ENCODE results near the gene HIBADH.

HIBADH gene

DNA sequence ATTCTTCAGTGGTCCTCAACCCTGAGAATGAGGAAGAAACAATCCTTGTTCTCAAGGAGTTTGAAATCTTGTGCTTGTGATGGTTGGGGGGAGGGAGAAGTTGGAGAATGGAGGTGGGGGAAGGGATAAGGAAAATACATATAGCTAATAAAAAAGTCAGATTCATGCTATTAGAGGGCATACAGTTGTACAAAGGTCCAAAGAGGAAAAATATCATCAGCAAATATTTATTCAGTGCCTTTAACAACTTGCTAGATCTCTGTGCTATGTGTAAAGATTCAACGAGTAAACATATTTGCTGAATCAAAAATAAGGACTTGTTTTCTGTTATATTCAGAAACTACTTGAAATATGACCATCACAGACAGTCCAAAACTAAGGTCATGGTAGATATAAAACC, 114.4 kb downstream of the HIBADH start:
- TF ChIP-seq TAF1 (IDR thresholded peaks at IDR 0.05; ENCODE audit: borderline replicate concordance, insufficient read depth, low read length) = no peak

- TF ChIP-seq POLR2AphosphoS5 (IDR thresholded peaks at IDR 0.05; ENCODE audit: low read depth, low read length) = no peak
- TF ChIP-seq, protein P1, sequence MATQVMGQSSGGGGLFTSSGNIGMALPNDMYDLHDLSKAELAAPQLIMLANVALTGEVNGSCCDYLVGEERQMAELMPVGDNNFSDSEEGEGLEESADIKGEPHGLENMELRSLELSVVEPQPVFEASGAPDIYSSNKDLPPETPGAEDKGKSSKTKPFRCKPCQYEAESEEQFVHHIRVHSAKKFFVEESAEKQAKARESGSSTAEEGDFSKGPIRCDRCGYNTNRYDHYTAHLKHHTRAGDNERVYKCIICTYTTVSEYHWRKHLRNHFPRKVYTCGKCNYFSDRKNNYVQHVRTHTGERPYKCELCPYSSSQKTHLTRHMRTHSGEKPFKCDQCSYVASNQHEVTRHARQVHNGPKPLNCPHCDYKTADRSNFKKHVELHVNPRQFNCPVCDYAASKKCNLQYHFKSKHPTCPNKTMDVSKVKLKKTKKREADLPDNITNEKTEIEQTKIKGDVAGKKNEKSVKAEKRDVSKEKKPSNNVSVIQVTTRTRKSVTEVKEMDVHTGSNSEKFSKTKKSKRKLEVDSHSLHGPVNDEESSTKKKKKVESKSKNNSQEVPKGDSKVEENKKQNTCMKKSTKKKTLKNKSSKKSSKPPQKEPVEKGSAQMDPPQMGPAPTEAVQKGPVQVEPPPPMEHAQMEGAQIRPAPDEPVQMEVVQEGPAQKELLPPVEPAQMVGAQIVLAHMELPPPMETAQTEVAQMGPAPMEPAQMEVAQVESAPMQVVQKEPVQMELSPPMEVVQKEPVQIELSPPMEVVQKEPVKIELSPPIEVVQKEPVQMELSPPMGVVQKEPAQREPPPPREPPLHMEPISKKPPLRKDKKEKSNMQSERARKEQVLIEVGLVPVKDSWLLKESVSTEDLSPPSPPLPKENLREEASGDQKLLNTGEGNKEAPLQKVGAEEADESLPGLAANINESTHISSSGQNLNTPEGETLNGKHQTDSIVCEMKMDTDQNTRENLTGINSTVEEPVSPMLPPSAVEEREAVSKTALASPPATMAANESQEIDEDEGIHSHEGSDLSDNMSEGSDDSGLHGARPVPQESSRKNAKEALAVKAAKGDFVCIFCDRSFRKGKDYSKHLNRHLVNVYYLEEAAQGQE (IDR thresholded peaks at IDR 0.05; ENCODE audit: insufficient read depth in 1 of 2, low read depth in 2 of 2, low read length in 2 of 2) = no peak
- TF ChIP-seq TAF1 (IDR thresholded peaks at IDR 0.05; ENCODE audit: borderline replicate concordance, insufficient read depth, low read length) = no peak
- no peak for TF ChIP-seq SIN3A (IDR thresholded peaks at IDR 0.05; ENCODE audit: borderline replicate concordance, insufficient read depth, low read length)
- TF ChIP-seq FOXP2 (optimal IDR thresholded peaks at IDR 0.05; ENCODE audit: borderline replicate concordance, extremely low read depth, extremely low read length, insufficient read depth) = no peak
Observed at GRCh38 chr7:27547401-27547800, 115.3 kb downstream of the HIBADH start.

GRCh38 chr7:27546610-27547009, 116.1 kb downstream of the HIBADH start:
- TF ChIP-seq, protein P1 (IDR thresholded peaks at IDR 0.05; ENCODE audit: insufficient read depth in 1 of 2, low read depth in 2 of 2, low read length in 2 of 2) = no peak
- TF ChIP-seq SIN3A (IDR thresholded peaks at IDR 0.05; ENCODE audit: borderline replicate concordance, insufficient read depth, low read length) (no peak), POLR2AphosphoS5 (IDR thresholded peaks at IDR 0.05; ENCODE audit: low read depth, low read length) (no peak), FOXP2 (optimal IDR thresholded peaks at IDR 0.05; ENCODE audit: borderline replicate concordance, extremely low read depth, extremely low read length, insufficient read depth) (no peak), TAF1 (IDR thresholded peaks at IDR 0.05; ENCODE audit: borderline replicate concordance, insufficient read depth, low read length) (no peak)

GRCh38 chr7:27535795-27536194, 126.9 kb downstream of the HIBADH start:
- TF ChIP-seq POLR2AphosphoS5 (IDR thresholded peaks at IDR 0.05; ENCODE audit: low read depth, low read length) = no peak
- TF ChIP-seq, protein P1 (IDR thresholded peaks at IDR 0.05; ENCODE audit: insufficient read depth in 1 of 2, low read depth in 2 of 2, low read length in 2 of 2) = no peak
- no peak for TF ChIP-seq SIN3A (IDR thresholded peaks at IDR 0.05; ENCODE audit: borderline replicate concordance, insufficient read depth, low read length)
- no peak for TF ChIP-seq FOXP2 (optimal IDR thresholded peaks at IDR 0.05; ENCODE audit: borderline replicate concordance, extremely low read depth, extremely low read length, insufficient read depth)
- TF ChIP-seq TAF1 (IDR thresholded peaks at IDR 0.05; ENCODE audit: borderline replicate concordance, insufficient read depth, low read length) = no peak

DNA sequence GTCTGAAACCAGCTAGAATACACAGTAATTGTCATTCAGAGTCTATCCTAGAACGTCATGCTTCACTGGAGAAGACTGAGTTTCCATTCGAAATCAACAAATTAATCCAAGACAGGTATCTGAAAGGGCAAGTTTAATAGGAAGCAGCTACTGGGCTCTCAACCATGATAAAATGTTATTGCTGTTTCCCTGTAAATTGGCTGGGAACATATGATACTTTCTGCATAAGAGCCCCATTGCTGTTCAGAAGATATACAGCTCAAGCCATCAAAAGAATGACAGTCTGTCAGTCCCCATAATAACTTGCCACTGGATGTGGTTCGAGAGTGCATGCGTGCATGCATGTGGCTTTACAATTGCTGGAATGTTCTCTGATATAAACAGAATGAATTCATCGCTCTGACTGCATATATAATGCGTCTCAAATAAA, 129.0 kb downstream of the HIBADH start:
- TF ChIP-seq, protein P1 (IDR thresholded peaks at IDR 0.05; ENCODE audit: insufficient read depth in 1 of 2, low read depth in 2 of 2, low read length in 2 of 2) = no peak
- TF ChIP-seq POLR2AphosphoS5 (IDR thresholded peaks at IDR 0.05; ENCODE audit: low read depth, low read length) = no peak
- TF ChIP-seq FOXP2 (optimal IDR thresholded peaks at IDR 0.05; ENCODE audit: borderline replicate concordance, extremely low read depth, extremely low read length, insufficient read depth) = no peak
- TF ChIP-seq SIN3A (IDR thresholded peaks at IDR 0.05; ENCODE audit: borderline replicate concordance, insufficient read depth, low read length) = no peak
- TF ChIP-seq TAF1 (IDR thresholded peaks at IDR 0.05; ENCODE audit: borderline replicate concordance, insufficient read depth, low read length) = no peak
